ENCODE measurements around the gene SCP2.

- no peak for TF ChIP-seq POLR2A (IDR thresholded peaks at IDR 0.05)
- TF ChIP-seq, protein P1, sequence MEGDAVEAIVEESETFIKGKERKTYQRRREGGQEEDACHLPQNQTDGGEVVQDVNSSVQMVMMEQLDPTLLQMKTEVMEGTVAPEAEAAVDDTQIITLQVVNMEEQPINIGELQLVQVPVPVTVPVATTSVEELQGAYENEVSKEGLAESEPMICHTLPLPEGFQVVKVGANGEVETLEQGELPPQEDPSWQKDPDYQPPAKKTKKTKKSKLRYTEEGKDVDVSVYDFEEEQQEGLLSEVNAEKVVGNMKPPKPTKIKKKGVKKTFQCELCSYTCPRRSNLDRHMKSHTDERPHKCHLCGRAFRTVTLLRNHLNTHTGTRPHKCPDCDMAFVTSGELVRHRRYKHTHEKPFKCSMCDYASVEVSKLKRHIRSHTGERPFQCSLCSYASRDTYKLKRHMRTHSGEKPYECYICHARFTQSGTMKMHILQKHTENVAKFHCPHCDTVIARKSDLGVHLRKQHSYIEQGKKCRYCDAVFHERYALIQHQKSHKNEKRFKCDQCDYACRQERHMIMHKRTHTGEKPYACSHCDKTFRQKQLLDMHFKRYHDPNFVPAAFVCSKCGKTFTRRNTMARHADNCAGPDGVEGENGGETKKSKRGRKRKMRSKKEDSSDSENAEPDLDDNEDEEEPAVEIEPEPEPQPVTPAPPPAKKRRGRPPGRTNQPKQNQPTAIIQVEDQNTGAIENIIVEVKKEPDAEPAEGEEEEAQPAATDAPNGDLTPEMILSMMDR (IDR thresholded peaks at IDR 0.05), result no peak
Measured at GRCh38 chr1:53011175-53011574, 84.1 kb downstream of the SCP2 start.
